Measurements from ENCODE around the gene IGFBP4.
A peak's percentile ranks its signal among the peaks of the same experiment; 100 is the strongest.

IGFBP4 gene

DNA sequence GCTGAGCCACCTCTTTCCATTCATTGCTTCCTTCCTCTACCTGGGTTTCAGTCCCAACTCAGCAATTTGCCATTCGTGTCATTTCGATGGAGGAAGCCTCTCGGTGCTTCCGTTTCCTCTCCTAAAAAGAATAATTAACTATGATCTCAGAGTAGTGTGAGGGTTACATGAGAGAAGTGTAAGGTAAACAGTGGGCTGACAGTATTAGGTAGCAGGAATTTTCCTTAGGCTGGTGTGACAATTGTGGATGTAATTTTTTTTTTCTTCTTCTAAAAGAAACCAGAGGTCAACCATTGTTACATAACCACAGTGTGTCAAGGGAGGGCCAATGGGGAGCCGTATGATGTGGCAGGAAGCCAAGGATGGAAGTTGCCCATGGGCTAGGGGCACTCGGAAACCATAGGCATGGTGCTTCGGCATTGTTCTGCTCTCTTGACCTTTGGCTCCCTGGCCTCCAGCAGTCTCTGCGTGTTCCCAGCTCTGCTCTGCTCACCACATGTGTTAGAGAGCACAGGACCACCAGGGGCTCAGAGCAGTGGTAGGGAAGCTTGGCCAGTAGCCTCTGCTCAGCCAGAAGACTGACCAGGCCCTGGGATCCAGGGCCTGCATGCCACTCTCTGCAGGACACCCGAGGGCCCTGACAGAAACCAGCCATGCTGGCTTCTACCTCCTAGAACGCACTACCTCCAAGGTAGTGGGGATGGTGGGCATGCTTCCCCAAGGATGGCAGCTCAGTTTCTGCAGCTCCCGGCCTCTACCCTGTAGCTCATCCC is 23.5 kb upstream of the IGFBP4 start:
- Mint-ChIP-seq H3K9me3 (no peaks in the 10 kb centered on the region), H3K4me3 (peak overlapping the region; percentile 30), H3K4me1 (ENCODE audit: low read depth) (peaks cover 32% of the 10 kb centered on the region), H3K36me3 (ENCODE audit: low read depth) (peaks cover 19% of the 10 kb centered on the region), H3K27me3 (no peaks in the 10 kb centered on the region), H3K27ac (peak overlapping the region; percentile 54)

- H3K36me3 Mint-ChIP-seq (ENCODE audit: low read depth) = no peaks in the 10 kb centered on the region
- H3K4me3 Mint-ChIP-seq = no peak overlapping the region
- H3K9me3 Mint-ChIP-seq = no peaks in the 10 kb centered on the region
- H3K27ac Mint-ChIP-seq = no peak overlapping the region
- H3K4me1 Mint-ChIP-seq (ENCODE audit: low read depth) = peaks cover 39% of the 10 kb centered on the region
- no peaks in the 10 kb centered on the region for H3K27me3 Mint-ChIP-seq
Measured at GRCh38 chr17:40422990-40423633, 20.1 kb upstream of the IGFBP4 start.

GRCh38 chr17:40425741-40426140 is 17.5 kb upstream of the IGFBP4 start:
- Mint-ChIP-seq H3K4me3 (no peak overlapping the region), H3K4me1 (ENCODE audit: low read depth) (peaks cover 28% of the 10 kb centered on the region), H3K9me3 (no peaks in the 10 kb centered on the region), H3K27ac (no peak overlapping the region), H3K27me3 (no peaks in the 10 kb centered on the region), H3K36me3 (ENCODE audit: low read depth) (no peaks in the 10 kb centered on the region)

DNA sequence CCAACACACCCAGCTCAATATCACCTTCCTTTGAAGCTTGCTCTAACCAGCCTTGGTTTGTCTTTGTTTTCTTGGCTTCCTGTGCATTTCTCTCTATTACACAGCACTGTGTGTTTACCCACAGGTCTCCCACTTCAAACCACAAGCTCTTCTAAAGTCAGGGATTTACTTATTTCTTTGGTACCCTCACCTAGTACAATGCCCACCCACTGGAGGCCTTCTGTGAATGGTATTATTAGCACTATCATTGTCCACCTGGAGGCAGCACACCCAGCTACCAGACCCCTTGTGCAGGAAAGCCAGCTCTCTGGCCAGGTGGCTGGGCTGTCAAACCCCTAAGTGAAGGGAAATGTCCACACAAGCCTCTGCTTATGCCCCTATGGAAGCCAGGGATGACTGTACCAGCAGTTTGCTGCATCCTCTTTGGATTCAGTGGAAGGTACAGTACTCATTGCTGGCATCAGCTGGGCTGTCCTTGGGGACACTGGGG is 16.2 kb upstream of the IGFBP4 start:
- no peaks in the 10 kb centered on the region for H3K9me3 Mint-ChIP-seq
- no peaks in the 10 kb centered on the region for H3K36me3 Mint-ChIP-seq (ENCODE audit: low read depth)
- no peak overlapping the region for H3K27ac Mint-ChIP-seq
- peaks cover 28% of the 10 kb centered on the region for H3K4me1 Mint-ChIP-seq (ENCODE audit: low read depth)
- H3K4me3 Mint-ChIP-seq = no peak overlapping the region
- no peaks in the 10 kb centered on the region for H3K27me3 Mint-ChIP-seq

DNA sequence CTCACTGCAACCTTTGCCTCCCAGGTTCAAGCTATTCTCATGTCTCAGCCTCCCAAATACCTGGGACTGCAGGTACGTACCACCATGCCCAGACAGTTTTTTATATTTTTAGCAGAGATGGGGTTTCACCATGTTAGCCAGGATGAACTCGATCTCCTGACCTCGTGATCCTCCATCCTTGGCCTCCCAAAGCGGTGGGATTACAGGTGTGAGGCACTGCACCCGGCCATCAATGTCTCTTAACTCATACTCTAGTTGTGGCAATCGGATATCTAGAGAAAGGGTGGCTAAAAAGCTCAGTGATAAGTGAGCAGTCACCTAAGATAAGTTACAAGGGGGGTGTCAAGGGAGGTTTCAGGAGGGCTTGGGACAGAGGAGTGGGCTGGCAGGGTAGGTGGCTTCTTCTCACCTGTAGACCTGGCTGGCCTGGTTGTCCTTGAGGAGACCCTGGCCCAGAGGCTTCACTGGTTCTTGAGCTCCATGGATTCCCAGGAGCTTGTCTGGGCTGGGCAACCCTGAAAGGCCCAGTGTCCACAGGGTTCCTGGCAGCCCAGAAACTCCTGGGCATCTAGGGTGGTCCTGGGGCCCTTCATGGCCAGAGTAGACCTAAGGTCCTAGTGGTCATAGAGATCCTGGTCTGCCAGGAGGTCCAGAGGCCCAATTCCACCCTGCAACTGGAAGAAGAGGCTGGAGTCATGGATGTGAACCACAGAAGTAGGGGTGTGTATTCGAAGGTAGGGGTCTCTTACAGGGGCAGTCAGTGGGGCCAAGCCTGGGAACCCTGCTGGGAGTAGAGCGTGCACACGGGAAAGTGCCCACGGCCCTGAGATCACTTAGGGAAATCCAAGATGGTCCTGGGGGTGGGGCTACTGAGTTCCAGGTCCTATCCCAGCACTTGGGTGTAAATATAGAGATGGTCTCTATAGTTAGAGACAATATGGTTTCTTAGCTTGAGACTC is 12.7 kb upstream of the IGFBP4 start:
- Mint-ChIP-seq H3K27ac (no peak overlapping the region), H3K9me3 (no peaks in the 10 kb centered on the region), H3K27me3 (no peaks in the 10 kb centered on the region), H3K36me3 (ENCODE audit: low read depth) (no peaks in the 10 kb centered on the region), H3K4me1 (ENCODE audit: low read depth) (peaks cover 30% of the 10 kb centered on the region), H3K4me3 (no peak overlapping the region)

- Mint-ChIP-seq H3K36me3 (ENCODE audit: low read depth) (no peaks in the 10 kb centered on the region), H3K27me3 (no peaks in the 10 kb centered on the region), H3K27ac (no peak overlapping the region), H3K4me1 (ENCODE audit: low read depth) (peaks cover 23% of the 10 kb centered on the region), H3K9me3 (no peaks in the 10 kb centered on the region), H3K4me3 (no peak overlapping the region)
Measured at GRCh38 chr17:40431231-40431602, 12.0 kb upstream of the IGFBP4 start.

DNA sequence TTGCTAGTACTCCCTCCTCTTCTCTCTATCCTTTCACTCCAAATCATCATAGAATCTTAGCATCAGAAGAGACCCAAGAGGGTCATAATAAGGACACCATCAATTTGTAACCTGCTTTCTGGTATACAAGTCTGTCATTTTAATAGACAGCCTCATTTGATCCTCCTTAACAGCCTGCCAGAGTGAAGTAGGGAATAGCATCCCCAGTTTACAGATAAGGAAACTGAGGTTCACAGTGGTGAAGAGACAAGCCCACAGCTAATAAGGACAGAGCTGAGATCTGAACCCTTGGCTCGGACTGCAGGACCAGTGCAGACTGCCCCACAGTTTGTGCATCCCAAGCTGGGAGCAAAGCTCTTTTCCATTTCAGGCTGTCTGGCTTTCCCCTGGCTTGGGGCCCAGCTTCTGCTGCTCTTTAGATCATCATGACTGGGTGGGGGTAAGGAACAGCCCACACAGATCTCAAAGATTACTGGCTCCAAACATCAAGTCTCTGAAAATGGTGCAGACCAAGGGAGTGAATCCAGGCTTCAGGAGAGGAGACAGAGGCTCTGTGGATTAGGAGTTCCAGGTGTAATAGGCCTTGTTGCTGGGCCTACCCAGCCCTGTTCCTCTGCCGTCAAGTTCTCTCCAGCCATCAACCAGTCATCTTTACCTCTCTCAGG is 10.3 kb upstream of the IGFBP4 start:
- Mint-ChIP-seq H3K4me3 (no peak overlapping the region), H3K9me3 (no peaks in the 10 kb centered on the region), H3K36me3 (ENCODE audit: low read depth) (no peaks in the 10 kb centered on the region), H3K27me3 (no peaks in the 10 kb centered on the region), H3K4me1 (ENCODE audit: low read depth) (peaks cover 9% of the 10 kb centered on the region), H3K27ac (no peak overlapping the region)

- Mint-ChIP-seq H3K27me3 (no peaks in the 10 kb centered on the region), H3K27ac (no peak overlapping the region)
Measured at GRCh38 chr17:40433551-40434415, 9.5 kb upstream of the IGFBP4 start.

GRCh38 chr17:40436636-40437035 is 6.6 kb upstream of the IGFBP4 start:
- H3K27ac Mint-ChIP-seq = no peak overlapping the region
- H3K4me3 Mint-ChIP-seq = no peak overlapping the region
- H3K27me3 Mint-ChIP-seq = no peaks in the 10 kb centered on the region
- no peaks in the 10 kb centered on the region for H3K9me3 Mint-ChIP-seq
- no peaks in the 10 kb centered on the region for H3K36me3 Mint-ChIP-seq (ENCODE audit: low read depth)
- H3K4me1 Mint-ChIP-seq (ENCODE audit: low read depth) = peaks cover 8% of the 10 kb centered on the region

More at GRCh38 chr17:40433551-40434415, 9.5 kb upstream of the IGFBP4 start:
- Mint-ChIP-seq H3K4me3 (no peak overlapping the region), H3K4me1 (ENCODE audit: low read depth) (peaks cover 8% of the 10 kb centered on the region), H3K36me3 (ENCODE audit: low read depth) (no peaks in the 10 kb centered on the region), H3K9me3 (no peaks in the 10 kb centered on the region)

- no peak overlapping the region for H3K27ac Mint-ChIP-seq
- H3K27me3 Mint-ChIP-seq = no peaks in the 10 kb centered on the region
- peaks cover 8% of the 10 kb centered on the region for H3K4me1 Mint-ChIP-seq (ENCODE audit: low read depth)
- no peak overlapping the region for H3K4me3 Mint-ChIP-seq
- H3K36me3 Mint-ChIP-seq (ENCODE audit: low read depth) = no peaks in the 10 kb centered on the region
- no peaks in the 10 kb centered on the region for H3K9me3 Mint-ChIP-seq
Measured at GRCh38 chr17:40437095-40437732, 6.0 kb upstream of the IGFBP4 start.

- Mint-ChIP-seq H3K4me3 (no peak overlapping the region), H3K27me3 (peaks cover 4% of the 10 kb centered on the region), H3K9me3 (no peaks in the 10 kb centered on the region), H3K27ac (no peak overlapping the region), H3K4me1 (ENCODE audit: low read depth) (peaks cover 23% of the 10 kb centered on the region), H3K36me3 (ENCODE audit: low read depth) (no peaks in the 10 kb centered on the region)
Measured at GRCh38 chr17:40440166-40440565, 3.1 kb upstream of the IGFBP4 start.

DNA sequence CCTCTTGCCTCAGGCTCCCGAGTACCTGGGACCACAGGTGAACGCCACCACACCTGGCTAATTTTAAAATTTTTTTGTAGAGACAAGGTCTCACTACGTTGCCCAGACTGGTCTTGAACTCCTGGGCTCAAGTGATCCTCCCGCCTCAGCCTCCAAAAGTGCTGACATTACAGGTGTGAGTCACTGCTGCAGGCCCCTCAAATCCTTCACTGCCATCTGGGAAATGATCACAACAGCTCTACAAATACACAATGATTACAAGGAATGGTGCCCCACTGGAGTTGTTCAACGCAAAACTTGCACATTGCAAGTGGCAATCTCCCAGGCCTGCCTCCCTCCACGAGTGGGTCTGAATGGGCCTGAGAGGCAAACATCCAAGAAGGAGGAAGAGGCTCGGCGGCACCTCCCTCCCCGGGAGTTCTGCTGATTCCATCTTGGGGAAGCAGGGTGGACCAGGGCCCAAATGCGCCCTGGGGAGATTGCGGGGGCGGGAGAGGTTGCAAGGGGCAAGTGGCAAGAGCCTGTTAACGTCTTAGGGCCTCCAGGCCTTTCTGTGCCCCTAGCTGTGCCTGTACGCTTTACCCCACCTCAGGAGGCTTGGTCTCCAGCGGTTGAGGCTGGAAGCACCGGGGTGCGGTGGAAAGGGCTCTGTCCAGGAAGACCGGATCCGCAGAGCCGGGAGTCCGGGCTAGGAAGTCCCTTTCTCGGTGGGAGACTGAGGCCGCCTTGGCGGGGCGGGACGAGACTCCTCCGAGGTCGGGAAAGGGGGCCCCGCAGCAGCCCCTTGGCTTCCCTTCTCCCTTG is 656 bp upstream of the IGFBP4 start:
- peaks cover 6% of the 10 kb centered on the region for H3K27me3 Mint-ChIP-seq
- H3K4me1 Mint-ChIP-seq (ENCODE audit: low read depth) = peaks cover 27% of the 10 kb centered on the region
- H3K9me3 Mint-ChIP-seq = no peaks in the 10 kb centered on the region
- H3K4me3 Mint-ChIP-seq = peak overlapping the region; percentile 49
- no peak overlapping the region for H3K27ac Mint-ChIP-seq
- H3K36me3 Mint-ChIP-seq (ENCODE audit: low read depth) = no peaks in the 10 kb centered on the region
